ENCODE results near the gene PPP1R13L.
A peak's percentile ranks its signal among the peaks of the same experiment; 100 is the strongest.
"Not testable (repeated sequence)": the region's sequence is repeated elsewhere in the genome, so short reads cannot be mapped to it uniquely, and the experiment has no call there.

Gene PPP1R13L

GRCh38 chr19:45404557-45405434, at the start of gene PPP1R13L:
Gene PPP1R13L (minus strand): TSS chr19:45405069. CDS start chr19:45398318, 6,751 bp downstream.
- DNase-seq (ENCODE audit: low spot score), result peak; percentile 77

- DNase-seq (ENCODE audit: low spot score), result no peak
Measured at GRCh38 chr19:45451850-45452387, 47.0 kb upstream of the PPP1R13L start.

GRCh38 chr19:45451131-45451849, 46.4 kb upstream of the PPP1R13L start:
- DNase-seq (ENCODE audit: low spot score), result no peak

- no peak for DNase-seq (ENCODE audit: low spot score)
Measured at GRCh38 chr19:45450012-45450333, 45.1 kb upstream of the PPP1R13L start.

DNA sequence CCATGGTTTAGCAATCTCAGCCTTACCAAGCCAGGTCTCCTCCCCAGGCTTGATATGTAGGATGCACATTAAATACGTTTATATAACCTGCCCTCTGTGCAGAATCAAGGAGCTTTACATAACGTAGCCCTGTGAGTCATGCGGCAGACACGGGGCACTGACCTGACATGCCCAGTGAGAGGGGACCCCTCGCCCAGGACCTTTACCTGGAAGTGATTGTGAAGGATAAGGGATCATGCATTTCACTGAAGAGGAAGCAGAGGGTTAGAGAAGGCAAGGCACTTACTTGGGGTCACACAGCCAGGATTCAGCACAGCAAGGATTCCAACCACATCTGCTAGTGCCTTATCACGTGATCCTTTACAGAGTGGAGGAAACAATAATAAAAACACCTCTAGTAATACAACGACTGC, 44.0 kb upstream of the PPP1R13L start:
- no peak for DNase-seq (ENCODE audit: low spot score)

DNA sequence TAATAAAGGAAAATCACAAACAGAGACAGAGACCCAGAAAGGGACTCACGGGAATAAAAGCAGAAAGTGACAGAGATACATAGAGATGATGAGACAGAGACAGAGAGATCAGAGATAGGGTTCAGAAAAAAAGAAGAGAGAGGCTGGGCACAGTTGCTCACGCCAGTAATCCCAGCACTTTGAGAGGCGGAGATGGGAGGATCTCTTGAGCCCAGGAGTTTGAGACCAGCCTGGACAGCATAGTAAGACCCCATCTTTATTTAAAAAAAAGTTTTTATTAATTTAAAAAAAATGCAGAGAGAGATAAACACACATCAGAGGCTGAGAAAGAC, 43.5 kb upstream of the PPP1R13L start:
- DNase-seq (ENCODE audit: low spot score), result no peak

- DNase-seq (ENCODE audit: low spot score), result no peak
Measured at GRCh38 chr19:45446944-45447343, 42.1 kb upstream of the PPP1R13L start.

DNA sequence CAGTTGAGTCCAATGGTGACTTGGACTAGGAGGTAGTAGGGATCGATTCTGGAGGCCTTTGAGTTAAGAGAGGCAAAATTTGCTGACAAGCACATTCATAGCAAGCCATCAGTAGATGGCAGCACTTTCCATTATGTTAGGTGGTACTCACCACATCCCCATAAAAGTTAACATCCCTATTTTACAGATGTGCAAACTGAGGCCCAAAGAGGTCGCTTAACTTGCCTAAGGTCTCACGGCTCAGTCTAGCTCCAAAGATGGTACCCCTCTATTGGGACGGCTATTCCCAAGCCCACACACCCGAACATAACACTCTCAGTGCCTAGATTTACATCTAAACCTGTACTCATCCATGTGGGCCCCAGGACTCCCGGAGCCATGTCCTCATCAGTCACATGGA, 41.4 kb upstream of the PPP1R13L start:
- no peak for DNase-seq (ENCODE audit: low spot score)

DNA sequence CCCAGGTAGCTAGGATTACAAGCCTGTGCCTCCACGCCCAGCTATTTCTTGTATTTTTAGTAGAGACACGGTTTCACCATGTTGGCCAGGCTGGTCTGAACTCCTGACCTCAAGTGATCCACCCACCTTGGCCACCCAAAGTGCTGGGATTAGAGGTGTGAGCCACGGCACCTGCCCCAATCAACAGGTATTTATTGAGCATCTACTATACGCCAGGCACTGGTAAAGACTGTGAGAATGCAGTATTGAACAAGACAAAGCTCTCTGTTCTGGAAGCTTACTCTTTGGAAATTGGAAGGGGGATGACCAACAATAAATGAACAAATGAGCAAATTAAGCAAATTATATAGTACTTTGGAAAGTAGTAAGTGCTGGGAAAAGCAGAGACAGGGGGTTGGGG, 40.3 kb upstream of the PPP1R13L start:
- no peak for DNase-seq (ENCODE audit: low spot score)

DNA sequence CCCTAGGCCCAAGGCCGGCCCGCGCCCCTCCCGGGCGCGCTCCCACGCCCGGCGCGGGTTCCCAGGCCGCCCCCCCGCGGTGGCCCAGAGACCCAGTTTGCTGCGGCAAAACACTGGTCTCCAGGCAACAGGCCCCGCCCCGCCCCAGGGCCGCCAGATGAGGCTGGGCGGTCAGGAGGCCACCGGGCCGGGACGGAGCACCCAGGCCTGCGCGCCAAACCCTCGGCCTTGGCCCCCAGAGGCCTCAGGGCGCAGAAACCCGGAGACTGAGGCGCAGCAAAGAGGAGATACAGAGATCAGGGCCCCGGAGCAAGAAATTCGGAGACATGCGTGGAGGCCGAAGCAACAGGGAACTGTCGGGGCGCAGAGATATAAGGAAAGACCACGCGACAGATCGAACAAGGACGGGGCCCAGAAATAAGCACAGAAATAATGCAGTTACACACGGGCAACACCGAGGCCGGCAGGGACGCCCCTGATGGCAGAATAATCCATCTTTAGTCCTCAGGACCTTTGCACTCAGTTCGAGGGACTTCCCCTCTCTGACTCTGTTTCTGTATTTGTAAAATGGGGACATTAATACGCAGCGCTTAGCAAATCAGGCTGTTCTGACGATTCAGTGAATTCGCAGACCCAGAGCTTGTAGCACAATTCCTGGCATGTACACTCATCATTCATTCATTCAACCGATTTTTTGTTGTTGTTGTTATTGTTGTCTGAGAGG, 39.6 kb upstream of the PPP1R13L start:
- DNase-seq (ENCODE audit: low spot score), result peak; percentile 69

- peak; percentile 83 for DNase-seq (ENCODE audit: low spot score)
Measured at GRCh38 chr19:45443462-45444317, 38.8 kb upstream of the PPP1R13L start.

DNA sequence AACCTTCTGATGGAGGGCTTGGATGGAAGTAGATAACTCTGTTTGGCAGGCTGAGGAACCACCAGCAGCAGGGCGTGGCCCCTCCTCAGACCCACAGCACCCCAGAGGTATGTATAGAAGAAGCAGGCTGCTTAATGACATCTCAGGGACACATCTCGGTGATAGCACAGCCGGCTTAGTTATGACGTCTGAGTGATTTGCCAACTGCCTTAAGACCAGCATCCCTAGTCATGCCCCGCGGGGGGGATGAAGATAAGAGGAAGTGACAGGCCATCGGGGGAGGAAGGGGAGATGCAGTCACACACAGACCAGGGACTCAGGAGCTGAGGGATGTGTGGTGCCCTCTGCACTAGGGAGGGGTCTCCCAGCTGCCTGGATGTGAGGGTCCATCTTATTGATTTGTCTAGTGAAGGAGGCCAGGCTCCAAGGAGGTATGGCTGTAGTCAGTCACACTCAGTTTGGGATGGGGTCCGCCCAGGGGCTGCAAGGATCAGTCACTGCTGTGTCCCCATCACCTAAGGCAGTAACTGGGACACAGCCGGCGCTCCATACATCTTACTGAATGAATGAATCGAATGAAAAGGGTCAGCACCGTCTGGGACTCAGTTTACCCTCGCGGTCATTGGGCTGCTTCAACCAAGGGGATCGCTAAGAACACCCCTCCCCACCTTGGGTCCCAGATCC, 38.1 kb upstream of the PPP1R13L start:
- DNase-seq (ENCODE audit: low spot score), result no peak

GRCh38 chr19:45442408-45442777, 37.5 kb upstream of the PPP1R13L start:
- DNase-seq (ENCODE audit: low spot score), result no peak

- peak; percentile 75 for DNase-seq (ENCODE audit: low spot score)
Measured at GRCh38 chr19:45440873-45441654, 36.2 kb upstream of the PPP1R13L start.

GRCh38 chr19:45440259-45440638, 35.4 kb upstream of the PPP1R13L start:
- no peak for DNase-seq (ENCODE audit: low spot score)

DNA sequence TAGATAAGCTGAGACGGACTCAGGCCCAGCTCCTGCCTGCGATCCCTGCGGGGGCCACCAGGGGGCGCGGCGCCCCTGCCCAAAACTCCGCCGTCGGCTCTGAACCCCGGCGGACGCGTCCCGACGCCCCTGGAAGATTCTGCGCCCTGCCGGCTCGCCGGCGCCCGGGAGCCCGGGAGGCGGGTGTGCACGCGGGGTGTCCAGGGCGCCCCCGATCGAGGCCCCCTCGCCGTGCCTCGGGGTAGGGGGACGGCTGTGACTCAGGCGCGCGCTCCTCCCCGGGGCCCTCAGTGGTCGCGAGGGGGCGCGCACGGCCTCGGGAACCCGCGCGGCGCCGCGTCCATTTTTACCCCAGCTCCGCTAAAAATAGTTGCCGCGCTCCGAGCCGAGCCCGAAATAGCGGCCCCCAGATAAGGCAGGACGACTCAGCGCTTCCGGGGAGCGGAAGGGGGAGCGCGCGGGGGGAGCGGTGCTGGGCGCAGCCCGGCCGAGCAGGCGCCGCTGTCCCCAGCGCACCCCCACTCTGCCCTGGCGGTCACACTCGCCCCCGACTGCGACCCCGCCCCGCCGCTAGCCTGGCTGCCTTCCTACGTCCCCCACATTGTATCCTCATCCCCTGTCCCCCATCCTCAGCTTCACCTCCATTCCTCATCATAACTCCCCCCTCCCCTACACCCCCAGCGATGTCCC, 34.8 kb upstream of the PPP1R13L start:
- peak; percentile 78 for DNase-seq (ENCODE audit: low spot score)

DNA sequence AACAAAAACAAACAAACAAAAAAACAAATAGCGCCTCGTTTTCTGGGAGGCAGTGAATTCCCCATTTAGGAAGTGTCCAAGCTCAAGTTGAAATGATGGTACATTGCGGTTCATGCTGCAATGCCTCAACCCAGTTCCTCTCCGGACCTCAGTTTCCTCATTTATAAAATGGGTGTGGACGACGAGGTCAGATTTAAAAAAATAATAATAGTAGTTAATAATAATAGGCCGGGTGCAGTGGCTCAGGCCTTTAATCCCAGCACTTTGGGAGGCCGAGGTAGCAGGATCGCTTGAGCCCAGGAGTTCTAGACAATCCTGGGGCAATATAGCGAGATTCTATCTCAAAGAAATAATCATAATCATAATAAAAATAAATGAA, 34.3 kb upstream of the PPP1R13L start:
- DNase-seq (ENCODE audit: low spot score), result no peak

- DNase-seq (ENCODE audit: low spot score), result no peak
Measured at GRCh38 chr19:45437328-45437727, 32.5 kb upstream of the PPP1R13L start.

- not testable (repeated sequence) for DNase-seq (ENCODE audit: low spot score)
Measured at GRCh38 chr19:45432543-45432942, 27.7 kb upstream of the PPP1R13L start.

DNA sequence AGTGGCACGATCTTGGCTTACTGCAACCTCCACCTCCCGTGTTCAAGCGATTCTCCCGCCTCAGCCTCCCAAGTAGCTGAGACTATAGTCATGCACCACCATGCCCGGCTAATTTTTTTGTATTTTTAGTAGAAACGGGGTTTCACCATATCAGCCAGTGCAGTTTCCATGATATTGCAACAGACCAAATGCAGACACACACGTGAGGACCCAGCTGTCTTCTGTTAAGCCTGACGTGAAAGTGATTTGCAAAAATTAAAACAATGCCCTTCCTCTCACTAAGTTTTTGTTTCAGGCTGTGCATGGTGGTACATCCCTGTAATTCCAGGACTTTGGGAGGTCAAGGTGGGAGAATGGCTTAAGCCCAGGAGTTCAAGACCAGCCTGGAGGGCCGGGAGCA, 26.1 kb upstream of the PPP1R13L start:
- DNase-seq (ENCODE audit: low spot score), result not testable (repeated sequence)
